Body of pancreas (tissue), 4 donors: ENCODE measurements around the gene FLACC1.

Source experiments
- POLR2A ChIP-seq, 3 donors: fragments of 450-650 bp; IDR thresholded peaks; one replicate each; pipeline ENCODE4 v1.6.1; 2016; ENCODE audit warnings: antibody characterized with exemption in 3 of 3, mild to moderate bottlenecking in 2 of 3
- TF ChIP-seq, protein P1 (sequence below), 7 experiments: fragments of 450-650 bp in 4 of 7; fragments of 200-600 bp in 3 of 7; sonication (generic) in 3 of 7; IDR thresholded peaks; one replicate each; pipeline ENCODE4 v1.5.1; 2016 to 2019; ENCODE audit warnings: antibody characterized with exemption in 7 of 7

DNA sequence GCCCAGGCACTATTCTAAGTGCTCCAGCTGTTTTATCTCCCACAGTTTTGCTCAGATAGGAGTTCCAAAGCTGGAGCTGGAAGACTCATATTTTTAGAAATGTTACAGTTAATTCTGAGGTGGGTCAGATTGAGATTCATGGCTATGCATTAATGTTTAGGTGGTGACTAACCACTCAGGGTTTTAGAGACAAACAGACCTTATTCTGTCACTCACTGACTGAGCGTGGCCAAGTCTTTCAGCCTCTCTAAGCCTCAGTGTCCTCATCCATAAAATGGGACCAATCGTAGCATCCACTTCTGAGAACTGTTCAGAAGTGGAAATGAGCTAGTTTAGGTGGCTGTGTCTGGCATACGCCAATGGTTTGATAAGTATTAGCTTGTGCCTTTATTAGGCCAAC lies 101.1 kb downstream of the FLACC1 start:
- no peak for TF ChIP-seq POLR2A (IDR thresholded peaks at IDR 0.05)
- TF ChIP-seq, protein P1, sequence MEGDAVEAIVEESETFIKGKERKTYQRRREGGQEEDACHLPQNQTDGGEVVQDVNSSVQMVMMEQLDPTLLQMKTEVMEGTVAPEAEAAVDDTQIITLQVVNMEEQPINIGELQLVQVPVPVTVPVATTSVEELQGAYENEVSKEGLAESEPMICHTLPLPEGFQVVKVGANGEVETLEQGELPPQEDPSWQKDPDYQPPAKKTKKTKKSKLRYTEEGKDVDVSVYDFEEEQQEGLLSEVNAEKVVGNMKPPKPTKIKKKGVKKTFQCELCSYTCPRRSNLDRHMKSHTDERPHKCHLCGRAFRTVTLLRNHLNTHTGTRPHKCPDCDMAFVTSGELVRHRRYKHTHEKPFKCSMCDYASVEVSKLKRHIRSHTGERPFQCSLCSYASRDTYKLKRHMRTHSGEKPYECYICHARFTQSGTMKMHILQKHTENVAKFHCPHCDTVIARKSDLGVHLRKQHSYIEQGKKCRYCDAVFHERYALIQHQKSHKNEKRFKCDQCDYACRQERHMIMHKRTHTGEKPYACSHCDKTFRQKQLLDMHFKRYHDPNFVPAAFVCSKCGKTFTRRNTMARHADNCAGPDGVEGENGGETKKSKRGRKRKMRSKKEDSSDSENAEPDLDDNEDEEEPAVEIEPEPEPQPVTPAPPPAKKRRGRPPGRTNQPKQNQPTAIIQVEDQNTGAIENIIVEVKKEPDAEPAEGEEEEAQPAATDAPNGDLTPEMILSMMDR (IDR thresholded peaks at IDR 0.05), result no peak
